GM03348 (cell line): ENCODE measurements around the gene SAPCD2.
"Not testable (repeated sequence)": the region's sequence is repeated elsewhere in the genome, so short reads cannot be mapped to it uniquely, and the experiment has no call there.

Source experiments
- DNase-seq: peaks from one replicate; pipeline ENCODE4 v3.0.0; 2012; ENCODE audit warnings: low spot score

The SAPCD2 gene

GRCh38 chr9:137064027-137064879 lies 6.1 kb downstream of the SAPCD2 start:
- DNase-seq = peak; percentile 85

- DNase-seq = no peak
Measured at GRCh38 chr9:137063311-137064026, 6.9 kb downstream of the SAPCD2 start.

- not testable (repeated sequence) for DNase-seq
Measured at GRCh38 chr9:137062798-137063197, 7.6 kb downstream of the SAPCD2 start.

- no peak for DNase-seq
Measured at GRCh38 chr9:137062384-137062783, 8.0 kb downstream of the SAPCD2 start.

GRCh38 chr9:137058521-137059234 lies 11.7 kb downstream of the SAPCD2 start:
- no peak for DNase-seq

- DNase-seq = no peak
Measured at GRCh38 chr9:137057545-137057944, 12.8 kb downstream of the SAPCD2 start.

- no peak for DNase-seq
Measured at GRCh38 chr9:137056739-137057415, 13.5 kb downstream of the SAPCD2 start.

GRCh38 chr9:137055385-137056364 lies 14.7 kb downstream of the SAPCD2 start:
- peak; percentile 81 for DNase-seq

- no peak for DNase-seq
Measured at GRCh38 chr9:137054932-137055384, 15.4 kb downstream of the SAPCD2 start.

- DNase-seq = no peak
Measured at GRCh38 chr9:137053944-137054931, 16.1 kb downstream of the SAPCD2 start, which contains the start of gene ENTPD2. Gene ENTPD2, minus strand, starts transcription at chr9:137054061. Its CDS starts 64 bp downstream, at chr9:137053997.

- no peak for DNase-seq
Measured at GRCh38 chr9:137052998-137053943, 17.1 kb downstream of the SAPCD2 start.

GRCh38 chr9:137052293-137052692 lies 18.1 kb downstream of the SAPCD2 start:
- no peak for DNase-seq

GRCh38 chr9:137051145-137051724 lies 19.1 kb downstream of the SAPCD2 start:
- DNase-seq = no peak

- DNase-seq = no peak
Measured at GRCh38 chr9:137050570-137050969, 19.8 kb downstream of the SAPCD2 start.

GRCh38 chr9:137049544-137050449 lies 20.6 kb downstream of the SAPCD2 start:
- DNase-seq = peak; percentile 71

- no peak for DNase-seq
Measured at GRCh38 chr9:137048655-137049543, 21.5 kb downstream of the SAPCD2 start.
